B cell (primary cell): ENCODE results near the gene RAB17. TPM values are rescaled to one million over a fixed set of nuclear protein-coding genes. Genes with fewer than 3 reads are reported as not detected.

Experiments
- ATAC-seq: fragments of 200-7000 bp; cut with Tn5 transposase; one replicate; pipeline ENCODE4 v1.10.0; 2021; ENCODE audit warnings: low read depth, mild to moderate bottlenecking, moderate number of reproducible peaks, moderate library complexity
- CTCF ChIA-PET: fragments of 350-600 bp; sonication (Branson Sonifier 250); formaldehyde crosslinking; loops from one replicate; lab custom pipeline; 2021; ENCODE audit warnings: antibody characterized with exemption, inconsistent platforms; lab: Charles Lee
- POLR2A ChIA-PET: fragments of 350-600 bp; sonication (Branson Sonifier 250); formaldehyde crosslinking; loops from one replicate; lab custom pipeline; 2021; ENCODE audit warnings: antibody characterized with exemption; lab: Charles Lee
- DNase-seq: peaks from one replicate; pipeline ENCODE4 v3.0.0; 2013
- H2AFZ ChIP-seq: 2 replicates; pipeline ENCODE4 v1.6.1; 2012; ENCODE audit warnings: mild to moderate bottlenecking, low read depth, low read length; ENCODE audit not compliant: insufficient read depth, poor library complexity, severe bottlenecking
- H3K27ac ChIP-seq, 2 donors: 1 replicate in 1 of 2; 2 replicates in 1 of 2; pipeline ENCODE4 v1.5.1; 2012 to 2013; ENCODE audit warnings: low read length in 2 of 2, mild to moderate bottlenecking in 2 of 2, moderate library complexity in 1 of 2
- H3K27me3 ChIP-seq, 4 experiments: fragments of 200-600 bp in 1 of 4; sonication (generic) in 1 of 4; replicated peaks in 1 of 4; 1 replicate in 2 of 4; 2 replicates in 2 of 4; pipeline versions ENCODE4 v1.6.1 to v1.7.0; 2013 to 2016; ENCODE audit warnings: low read length in 3 of 4, mild to moderate bottlenecking in 2 of 4, mixed read lengths in 1 of 4, moderate library complexity in 1 of 4; ENCODE audit not compliant: insufficient read depth in 4 of 4, control insufficient read depth in 3 of 4; ENCODE audit errors: control extremely low read depth in 1 of 4
- H3K36me3 ChIP-seq, 2 experiments: replicated peaks in 1 of 2; 1 replicate in 1 of 2; 2 replicates in 1 of 2; pipeline versions ENCODE4 v1.6.1 to v1.7.1; 2013; ENCODE audit warnings: low read length in 1 of 2; ENCODE audit not compliant: insufficient read depth in 2 of 2, control insufficient read depth in 1 of 2; ENCODE audit errors: control extremely low read depth in 1 of 2, extremely low read depth in 1 of 2
- H3K4me1 ChIP-seq, 2 donors: fragments of 200-600 bp in 1 of 2; sonication (generic) in 1 of 2; 1 replicate in 1 of 2; 2 replicates in 1 of 2; pipeline versions ENCODE4 v1.5.1 to v1.6.1; 2013 to 2017; ENCODE audit warnings: low read length in 2 of 2; ENCODE audit not compliant: control insufficient read depth in 2 of 2, insufficient read depth in 2 of 2
- H3K4me2 ChIP-seq: replicated peaks from 2 replicates; pipeline ENCODE3; 2012; ENCODE audit warnings: mild to moderate bottlenecking, low read depth, low read length; ENCODE audit not compliant: poor library complexity, severe bottlenecking
- H3K4me3 ChIP-seq, 5 experiments: fragments of 200-600 bp in 1 of 5; sonication (generic) in 1 of 5; 1 replicate in 3 of 5; 2 replicates in 2 of 5; pipeline versions ENCODE4 v1.5.1 to v1.7.0; 2011 to 2016; ENCODE audit warnings: low read length in 4 of 5, mild to moderate bottlenecking in 4 of 5, low read depth in 2 of 5, control low read depth in 1 of 5, moderate library complexity in 1 of 5; ENCODE audit not compliant: insufficient read depth in 1 of 5; ENCODE audit errors: control extremely low read depth in 1 of 5, extremely low read depth in 1 of 5
- H3K79me2 ChIP-seq: fragments of 200-600 bp; sonication (generic); one replicate; pipeline ENCODE4 v1.6.0; 2016; ENCODE audit warnings: low read length; ENCODE audit not compliant: control insufficient read depth, insufficient read depth
- H3K9ac ChIP-seq: fragments of 200-600 bp; sonication (generic); 2 replicates; pipeline ENCODE4 v1.6.1; 2017; ENCODE audit warnings: mild to moderate bottlenecking, low read length, moderate library complexity
- H3K9me3 ChIP-seq, 3 donors: one replicate each; pipeline versions ENCODE4 v1.6.1 to v1.7.1; 2013; ENCODE audit warnings: low read length in 2 of 3; ENCODE audit not compliant: control insufficient read depth in 2 of 3, insufficient read depth in 1 of 3; ENCODE audit errors: control extremely low read depth in 1 of 3
- H4K20me1 ChIP-seq: 2 replicates; pipeline ENCODE4 v1.6.0; 2012; ENCODE audit warnings: mild to moderate bottlenecking, low read length; ENCODE audit not compliant: insufficient read depth, control insufficient read depth, poor library complexity, severe bottlenecking
- H3K27ac Mint-ChIP-seq: one replicate; pipeline ENCODE4 v1.8.0; 2021; ENCODE audit warnings: mixed read lengths
- H3K27me3 Mint-ChIP-seq: one replicate; pipeline ENCODE4 v1.8.0; 2021; ENCODE audit warnings: mixed read lengths
- H3K4me1 Mint-ChIP-seq: one replicate; pipeline ENCODE4 v1.8.0; 2021; ENCODE audit warnings: mixed read lengths
- H3K4me3 Mint-ChIP-seq: one replicate; pipeline ENCODE4 v1.8.0; 2021; ENCODE audit warnings: mixed read lengths
- H3K9me3 Mint-ChIP-seq: one replicate; pipeline ENCODE4 v1.8.0; 2022; ENCODE audit warnings: mixed read lengths; ENCODE audit not compliant: insufficient read depth
- EZH2 ChIP-seq: IDR thresholded peaks from 2 replicates; pipeline ENCODE4 v1.6.1; 2012; ENCODE audit warnings: borderline replicate concordance, low read depth, mild to moderate bottlenecking, moderate library complexity, low read length; ENCODE audit not compliant: insufficient read depth, poor library complexity, severe bottlenecking
- WGBS: methylation state at CpG from one replicate; pipeline ENCODE4 v1.1.5; 2013; ENCODE audit warnings: missing lambda C conversion rate; ENCODE audit not compliant: insufficient coverage; 5-methylcytosine and 5-hydroxymethylcytosine counted together
- intact Hi-C: fragments of 100-400 bp; cut with micrococcal nuclease; formaldehyde crosslinking; loops from one replicate; pipeline ENCODE4 v1.10.0; 2022
- polyA plus RNA-seq: library from polyadenylated mRNA; depleted of rRNA; stranded (reverse); fragments of >200 nt; gene quantifications from 2 replicates; pipeline ENCODE4 v1.2.3, GENCODE V29; 2012
- total RNA-seq, 2 donors: library from RNA; stranded (reverse); fragments of 120-200 nt in 1 of 2; gene quantifications; 1 replicate in 1 of 2; 2 replicates in 1 of 2; pipeline versions ENCODE4 v1.2.3 to v1.2.4, GENCODE V29; 2013 to 2022
- TF ChIP-seq, protein P1 (sequence below): fragments of 200-600 bp; IDR thresholded peaks from one replicate; pipeline ENCODE4 v1.8.0; 2022; ENCODE audit warnings: antibody characterized with exemption, mild to moderate bottlenecking

Gene RAB17
- total and polyA plus RNA-seq, 2 donors (not counting 1 experiment from before 2014, with no cell fraction given), result not detected

DNA sequence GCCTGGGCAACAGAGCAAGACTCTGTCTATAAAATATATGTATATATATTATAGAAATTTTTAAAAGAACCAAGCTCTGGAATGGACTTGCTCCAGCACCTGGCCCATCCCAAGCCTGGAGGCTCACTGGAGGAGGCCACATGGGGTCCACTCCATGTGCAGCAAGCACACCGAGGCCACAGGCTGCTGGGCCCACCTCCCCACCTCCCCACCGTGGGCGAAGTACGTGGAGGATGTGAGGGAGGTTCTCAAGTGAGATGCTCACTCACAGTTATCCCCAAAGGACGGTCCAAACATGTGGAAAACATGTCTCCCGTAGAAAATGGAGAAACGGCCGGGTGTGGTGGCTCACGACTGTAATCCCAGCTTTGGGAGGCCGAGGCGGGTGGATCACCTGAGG is 13.9 kb upstream of the RAB17 start:
- ChIA-PET CTCF (interaction anchor here (0.7 to 3.7 kb wide), 9 partner anchors 23 to 142 kb away, joined by 3 to 20 read pairs (median 5); no protein-coding TSS in a partner anchor), POLR2A (interaction anchor here (1.0 kb wide), 1 partner anchor 10 kb away, joined by 4 read pairs; no protein-coding TSS in a partner anchor)
- Histone ChIP-seq H3K4me1 (peaks cover 19 to 21% of the 10 kb centered on the region in 2 donors), H3K27me3 (no peaks in the 10 kb centered on the region), H3K79me2 (no peaks in the 10 kb centered on the region), H2AFZ (no peak overlapping the region), H3K9ac (no peak overlapping the region), H3K27ac (peak overlapping the region; percentile 39 to 75), H3K9me3 (no peaks in the 10 kb centered on the region), H3K4me2 (peak overlapping the region; percentile 34), H3K4me3 (no peak overlapping the region), H4K20me1 (no peaks in the 10 kb centered on the region), H3K36me3 (no peaks in the 10 kb centered on the region)
- Mint-ChIP-seq H3K4me3 (no peak overlapping the region), H3K27me3 (no peaks in the 10 kb centered on the region), H3K4me1 (peaks cover 26% of the 10 kb centered on the region), H3K27ac (no peak overlapping the region), H3K9me3 (no peaks in the 10 kb centered on the region)
- WGBS, result 96% methylated on average over 7 of the region's 11 CpGs
- intact Hi-C loops, result loop anchor here (5.0 kb wide), 1 partner anchor 93 kb away; no protein-coding TSS in a partner anchor
- DNase-seq (no peak), ATAC-seq (no peak)
- TF ChIP-seq EZH2, result no peak
- TF ChIP-seq, protein P1, sequence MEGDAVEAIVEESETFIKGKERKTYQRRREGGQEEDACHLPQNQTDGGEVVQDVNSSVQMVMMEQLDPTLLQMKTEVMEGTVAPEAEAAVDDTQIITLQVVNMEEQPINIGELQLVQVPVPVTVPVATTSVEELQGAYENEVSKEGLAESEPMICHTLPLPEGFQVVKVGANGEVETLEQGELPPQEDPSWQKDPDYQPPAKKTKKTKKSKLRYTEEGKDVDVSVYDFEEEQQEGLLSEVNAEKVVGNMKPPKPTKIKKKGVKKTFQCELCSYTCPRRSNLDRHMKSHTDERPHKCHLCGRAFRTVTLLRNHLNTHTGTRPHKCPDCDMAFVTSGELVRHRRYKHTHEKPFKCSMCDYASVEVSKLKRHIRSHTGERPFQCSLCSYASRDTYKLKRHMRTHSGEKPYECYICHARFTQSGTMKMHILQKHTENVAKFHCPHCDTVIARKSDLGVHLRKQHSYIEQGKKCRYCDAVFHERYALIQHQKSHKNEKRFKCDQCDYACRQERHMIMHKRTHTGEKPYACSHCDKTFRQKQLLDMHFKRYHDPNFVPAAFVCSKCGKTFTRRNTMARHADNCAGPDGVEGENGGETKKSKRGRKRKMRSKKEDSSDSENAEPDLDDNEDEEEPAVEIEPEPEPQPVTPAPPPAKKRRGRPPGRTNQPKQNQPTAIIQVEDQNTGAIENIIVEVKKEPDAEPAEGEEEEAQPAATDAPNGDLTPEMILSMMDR, result no peak

- no peaks in the 10 kb centered on the region for H3K36me3 ChIP-seq
- H3K4me1 ChIP-seq, result peaks cover 19 to 21% of the 10 kb centered on the region in 2 donors
- peak overlapping the region in 4 of 5 experiments; percentile 20 to 41 (median 39) for H3K4me3 ChIP-seq
- intact Hi-C loops, result loop anchor here (1.0 to 5.0 kb wide), 2 partner anchors 69 to 93 kb away; no protein-coding TSS in a partner anchor
- no peaks in the 10 kb centered on the region for H3K27me3 Mint-ChIP-seq
- peak overlapping the region; percentile 64 for H2AFZ ChIP-seq
- H3K79me2 ChIP-seq, result no peaks in the 10 kb centered on the region
- no peaks in the 10 kb centered on the region for H3K9me3 Mint-ChIP-seq
- H3K27me3 ChIP-seq, result no peaks in the 10 kb centered on the region
- DNase-seq, result peak; percentile 87
- peak overlapping the region; percentile 75 to 90 for H3K27ac ChIP-seq
- H3K4me3 Mint-ChIP-seq, result peak overlapping the region; percentile 81
- no peaks in the 10 kb centered on the region for H4K20me1 ChIP-seq
- peak overlapping the region; percentile 90 for H3K27ac Mint-ChIP-seq
- H3K4me2 ChIP-seq, result peak overlapping the region; percentile 80
- ChIA-PET POLR2A (interaction anchor here (0.8 to 1.0 kb wide), 3 partner anchors 9 to 129 kb away, joined by 3 to 4 read pairs (median 4); no protein-coding TSS in a partner anchor), CTCF (interaction anchor here (0.7 to 3.7 kb wide), 10 partner anchors 22 to 143 kb away, joined by 3 to 20 read pairs (median 5); no protein-coding TSS in a partner anchor)
- peak overlapping the region; percentile 59 for H3K9ac ChIP-seq
- ATAC-seq, result peak; percentile 96
- WGBS, result 20% methylated on average over 10 of the region's 15 CpGs
- peaks cover 26% of the 10 kb centered on the region for H3K4me1 Mint-ChIP-seq
- H3K9me3 ChIP-seq, result no peaks in the 10 kb centered on the region
- TF ChIP-seq, protein P1, result no peak
- TF ChIP-seq EZH2, result no peak
Measured at GRCh38 chr2:237603718-237604362, 13.3 kb upstream of the RAB17 start.
